ENCODE results near the gene DAD1. TPM values are rescaled to one million over a fixed set of nuclear protein-coding genes. Genes with fewer than 3 reads are reported as not detected.
"Not testable (repeated sequence)": the region's sequence is repeated elsewhere in the genome, so short reads cannot be mapped to it uniquely, and the experiment has no call there.

DAD1 gene
- total RNA-seq, 1 donor from 2014 or later: 186 TPM

- Histone ChIP-seq H3K4me3 (no peak overlapping the region), H3K27me3 (no peaks in the 10 kb centered on the region), H3K9me3 (no peaks in the 10 kb centered on the region), H3K27ac (no peak overlapping the region), H3K36me3 (no peaks in the 10 kb centered on the region), H3K4me1 (peaks cover 3 to 13% of the 10 kb centered on the region in 2 donors)
- TF ChIP-seq CTCF (IDR thresholded peaks at IDR 0.05): no peak
- DNase-seq (ENCODE audit: low spot score in 2 of 2): no peak
- intact Hi-C loops (cut with DNase I): loop anchor here (5.0 kb wide), 1 partner anchor 158 kb away; no protein-coding TSS in a partner anchor
Observed at GRCh38 chr14:22544881-22545420, 44.1 kb downstream of the DAD1 start.

- intact Hi-C loops (cut with DNase I): loop anchor here (5.0 kb wide), 1 partner anchor 157 kb away; no protein-coding TSS in a partner anchor
- peaks cover 3 to 13% of the 10 kb centered on the region in 2 donors for H3K4me1 ChIP-seq
- H3K27me3 ChIP-seq: no peaks in the 10 kb centered on the region
Observed at GRCh38 chr14:22544406-22544805, 44.6 kb downstream of the DAD1 start.

GRCh38 chr14:22543570-22544357 is 45.3 kb downstream of the DAD1 start:
- H3K4me3 ChIP-seq, H3K36me3 ChIP-seq, H3K27me3 ChIP-seq, H3K27ac ChIP-seq, H3K9me3 ChIP-seq: not testable (repeated sequence)
- DNase-seq (ENCODE audit: low spot score in 2 of 2): peak in 1 of 2 donors; percentile 22
- intact Hi-C loops (cut with DNase I): loop anchor here (5.0 kb wide), 1 partner anchor 156 kb away; no protein-coding TSS in a partner anchor
- H3K4me1 ChIP-seq: peaks cover 3 to 13% of the 10 kb centered on the region in 2 donors

More at GRCh38 chr14:22544406-22544805, 44.6 kb downstream of the DAD1 start:
- no peak for DNase-seq (ENCODE audit: low spot score in 2 of 2)
- no peaks in the 10 kb centered on the region for H3K36me3 ChIP-seq
- H3K4me3 ChIP-seq: no peak overlapping the region
- TF ChIP-seq CTCF (IDR thresholded peaks at IDR 0.05): no peak
- no peaks in the 10 kb centered on the region for H3K9me3 ChIP-seq
- no peak overlapping the region for H3K27ac ChIP-seq

- no peaks in the 10 kb centered on the region for H3K36me3 ChIP-seq
Observed at GRCh38 chr14:22542360-22542759, 46.7 kb downstream of the DAD1 start.

GRCh38 chr14:22541721-22542120 is 47.3 kb downstream of the DAD1 start:
- Histone ChIP-seq H3K4me3 (no peak overlapping the region), H3K36me3 (no peaks in the 10 kb centered on the region), H3K4me1 (peaks cover 3 to 11% of the 10 kb centered on the region in 2 donors), H3K9me3 (no peaks in the 10 kb centered on the region), H3K27ac (no peak overlapping the region), H3K27me3 (no peaks in the 10 kb centered on the region)
- DNase-seq (ENCODE audit: low spot score in 2 of 2): peak in 1 of 2 donors; percentile 18
- no peak for TF ChIP-seq CTCF (IDR thresholded peaks at IDR 0.05)
- intact Hi-C loops (cut with DNase I): loop anchor here (5.0 kb wide), 1 partner anchor 154 kb away; no protein-coding TSS in a partner anchor

More at GRCh38 chr14:22542360-22542759, 46.7 kb downstream of the DAD1 start:
- H3K4me3 ChIP-seq: no peak overlapping the region
- H3K27ac ChIP-seq: no peak overlapping the region
- peaks cover 3 to 12% of the 10 kb centered on the region in 2 donors for H3K4me1 ChIP-seq
- H3K27me3 ChIP-seq: no peaks in the 10 kb centered on the region
- no peak for TF ChIP-seq CTCF (IDR thresholded peaks at IDR 0.05)
- no peak for DNase-seq (ENCODE audit: low spot score in 2 of 2)
- H3K9me3 ChIP-seq: no peaks in the 10 kb centered on the region
- intact Hi-C loops (cut with DNase I): loop anchor here (5.0 kb wide), 1 partner anchor 155 kb away; no protein-coding TSS in a partner anchor

Data from ascending aorta (tissue), 2 donors.